Measurements from ENCODE around the gene PRKAG2.

Gene PRKAG2

DNA sequence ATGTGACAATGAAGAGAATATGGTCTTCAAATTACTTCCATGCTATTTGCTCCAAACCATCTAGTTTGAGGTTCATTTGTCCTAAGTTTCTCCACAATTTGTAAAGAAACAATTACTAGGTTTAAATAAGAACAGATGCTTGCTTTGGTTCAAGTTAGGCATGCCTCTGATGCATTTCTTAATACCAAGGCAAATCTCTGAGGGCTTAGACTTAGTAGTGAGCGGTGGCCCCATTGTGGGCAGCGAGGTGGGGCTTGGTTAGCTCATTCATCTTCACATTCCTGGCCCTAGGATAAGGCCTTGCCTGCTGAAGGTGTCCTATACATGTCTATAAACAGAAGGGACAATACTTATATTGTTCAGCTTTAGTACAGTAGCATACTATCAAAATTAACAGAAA is 304.8 kb downstream of the PRKAG2 start:
- no peaks in the 10 kb centered on the region for H3K27me3 Mint-ChIP-seq
- no peak overlapping the region for H3K4me3 Mint-ChIP-seq
- no peak for DNase-seq
- no peaks in the 10 kb centered on the region for H3K4me1 Mint-ChIP-seq
- no peak for ATAC-seq (replicated peaks)
- no peaks in the 10 kb centered on the region for H3K9me3 Mint-ChIP-seq
- no peak overlapping the region for H3K27ac Mint-ChIP-seq
- H3K36me3 Mint-ChIP-seq, result peaks cover 7 to 17% of the 10 kb centered on the region in 2 donors

DNA sequence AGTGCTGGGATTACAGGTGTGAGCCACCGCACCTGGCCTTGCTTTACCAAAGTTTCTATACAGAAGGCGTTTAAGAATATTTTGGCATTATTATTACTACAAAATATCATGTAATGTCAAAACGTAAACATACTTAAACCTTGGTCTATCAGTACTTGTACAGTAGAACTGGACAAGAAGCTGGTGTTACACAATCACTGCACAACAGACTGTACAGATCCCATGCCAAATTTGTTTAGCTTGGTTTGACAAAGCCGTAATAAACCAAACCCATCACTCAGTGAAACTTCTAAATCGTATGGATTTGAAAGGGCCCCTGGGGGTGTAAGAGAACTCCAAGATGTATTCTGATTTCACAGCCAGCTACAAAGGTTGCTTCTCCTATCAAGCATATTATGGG is 305.4 kb downstream of the PRKAG2 start:
- H3K4me3 Mint-ChIP-seq, result no peak overlapping the region
- H3K27me3 Mint-ChIP-seq, result no peaks in the 10 kb centered on the region
- H3K4me1 Mint-ChIP-seq, result no peaks in the 10 kb centered on the region
- no peak overlapping the region for H3K27ac Mint-ChIP-seq
- H3K9me3 Mint-ChIP-seq, result no peaks in the 10 kb centered on the region
- DNase-seq (no peak), ATAC-seq (replicated peaks) (no peak)
- peaks cover 7 to 17% of the 10 kb centered on the region in 2 donors for H3K36me3 Mint-ChIP-seq

DNA sequence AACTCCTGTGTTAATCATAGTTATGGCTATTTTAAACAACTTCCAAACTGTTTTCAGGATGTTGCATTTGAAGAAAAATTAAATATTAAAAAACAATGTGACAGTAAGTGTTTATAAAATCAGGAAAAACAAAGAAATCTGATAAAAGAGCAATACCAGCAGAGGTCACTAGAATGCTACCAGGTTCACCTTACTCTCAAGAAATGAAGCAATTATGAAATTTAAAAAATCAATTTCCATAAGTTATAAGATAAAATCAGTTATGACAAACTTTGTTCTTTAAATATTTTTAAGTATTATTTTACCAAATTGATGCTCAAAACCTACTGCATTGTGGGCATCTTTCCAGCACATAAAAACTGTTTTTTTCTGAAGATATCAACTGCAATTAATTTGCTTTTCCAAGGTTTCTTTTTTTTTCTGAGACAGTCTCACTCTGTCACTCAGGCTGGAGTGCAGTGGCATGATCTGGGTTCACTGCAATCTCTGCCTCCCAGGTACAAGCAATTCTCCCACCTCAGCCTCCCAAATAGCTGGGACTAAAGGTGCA is 306.5 kb downstream of the PRKAG2 start:
- no peak overlapping the region for H3K4me3 Mint-ChIP-seq
- H3K27ac Mint-ChIP-seq, result no peak overlapping the region
- peaks cover 6 to 9% of the 10 kb centered on the region in 2 donors for H3K36me3 Mint-ChIP-seq
- H3K4me1 Mint-ChIP-seq, result no peaks in the 10 kb centered on the region
- no peak for ATAC-seq (replicated peaks)
- H3K27me3 Mint-ChIP-seq, result no peaks in the 10 kb centered on the region
- no peak for DNase-seq
- no peaks in the 10 kb centered on the region for H3K9me3 Mint-ChIP-seq

DNA sequence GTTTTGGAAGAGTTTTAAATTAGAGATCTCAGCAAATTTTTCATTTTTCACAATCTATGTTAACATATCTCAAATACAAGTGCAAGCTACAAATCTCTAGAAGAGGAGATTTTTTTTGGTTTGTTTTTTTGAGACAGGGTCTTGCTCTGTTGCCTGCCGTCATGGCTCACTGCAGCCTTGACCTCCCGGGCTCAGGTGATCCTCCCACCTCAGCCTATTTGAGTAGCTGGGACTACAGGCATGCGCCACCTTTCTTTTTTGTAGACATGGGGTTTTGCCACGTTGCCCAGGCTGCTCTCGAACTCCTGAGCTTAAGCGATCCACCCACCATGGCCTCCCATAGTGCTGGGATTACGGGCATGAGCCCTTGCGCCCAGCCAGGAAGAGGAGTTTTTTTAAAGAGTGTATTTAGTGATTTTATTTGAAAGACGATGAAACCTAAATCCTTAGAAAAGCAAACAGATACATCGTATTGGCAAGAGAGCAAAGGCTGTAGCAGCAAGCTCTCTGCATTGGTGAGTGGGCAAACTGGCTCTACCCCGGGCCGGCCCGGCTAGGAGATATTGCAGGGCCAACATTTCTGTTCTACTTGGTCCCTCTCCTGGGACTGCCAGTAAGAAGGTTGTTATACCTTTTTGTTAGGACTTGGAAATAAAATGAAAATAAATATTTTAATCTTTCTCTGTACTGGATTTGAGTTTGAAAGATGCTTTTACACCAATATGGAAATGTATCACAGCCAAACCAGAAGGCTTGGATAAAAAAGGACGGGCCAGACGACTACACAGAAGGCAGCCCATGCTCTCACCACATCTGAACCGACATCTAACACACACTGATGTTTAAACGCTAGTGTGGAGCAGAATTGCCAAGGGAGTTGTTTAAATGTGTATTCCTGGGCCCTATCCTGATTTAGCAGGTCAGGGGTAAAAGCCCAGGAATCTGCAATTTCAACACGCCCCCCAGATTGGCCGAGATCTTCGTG is 307.7 kb downstream of the PRKAG2 start:
- H3K27ac Mint-ChIP-seq, result no peak overlapping the region
- ATAC-seq (replicated peaks), result no peak
- no peaks in the 10 kb centered on the region for H3K4me1 Mint-ChIP-seq
- no peak for DNase-seq
- H3K9me3 Mint-ChIP-seq, result no peaks in the 10 kb centered on the region
- H3K4me3 Mint-ChIP-seq, result no peak overlapping the region
- H3K36me3 Mint-ChIP-seq, result peaks cover 6 to 10% of the 10 kb centered on the region in 2 donors
- H3K27me3 Mint-ChIP-seq, result no peaks in the 10 kb centered on the region

DNA sequence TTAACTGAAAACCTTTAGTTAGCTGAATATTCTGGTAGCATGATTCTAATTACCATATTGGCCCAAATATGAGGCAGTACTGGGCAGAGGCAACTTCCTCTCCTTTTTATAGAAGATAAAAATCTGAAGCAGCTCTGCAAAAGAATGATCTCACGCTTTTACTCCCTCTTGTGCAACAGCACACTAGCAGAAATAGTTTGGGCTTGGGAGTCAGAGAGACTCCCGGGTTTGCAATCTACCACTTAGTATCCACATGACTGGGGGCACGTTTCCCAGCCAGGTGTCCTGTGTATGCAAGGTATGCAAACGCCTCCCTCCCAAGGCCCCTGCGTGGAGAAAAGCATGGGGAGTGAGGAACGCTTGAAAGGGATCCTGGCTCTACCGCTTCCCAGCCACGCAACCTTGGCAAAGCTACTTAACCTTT is 310.0 kb downstream of the PRKAG2 start:
- Mint-ChIP-seq H3K27me3 (no peaks in the 10 kb centered on the region), H3K4me1 (no peaks in the 10 kb centered on the region), H3K27ac (no peak overlapping the region), H3K36me3 (peaks cover 6 to 13% of the 10 kb centered on the region in 2 donors), H3K4me3 (no peak overlapping the region), H3K9me3 (no peaks in the 10 kb centered on the region)
- no peak for ATAC-seq (replicated peaks)
- DNase-seq, result no peak

DNA sequence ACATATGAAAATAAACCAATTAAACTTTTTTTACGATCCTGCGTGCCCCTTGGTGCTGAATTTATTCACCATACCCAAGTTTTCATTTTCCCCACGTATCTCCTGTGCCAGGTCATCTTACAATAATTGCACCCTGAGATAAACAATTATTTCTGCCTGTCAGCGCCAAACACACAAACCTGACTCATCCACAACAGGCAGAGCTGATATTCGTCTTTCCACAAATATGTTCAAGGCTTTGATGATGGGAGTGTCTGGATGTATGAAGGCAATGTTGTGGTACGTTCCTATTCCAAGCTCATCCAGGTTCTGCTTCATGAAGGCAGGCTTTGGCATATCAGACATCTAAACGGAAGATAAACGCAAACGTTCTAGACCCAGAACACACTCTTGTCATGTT is 311.4 kb downstream of the PRKAG2 start:
- DNase-seq, result no peak
- Mint-ChIP-seq H3K36me3 (peaks cover 8 to 20% of the 10 kb centered on the region in 2 donors), H3K9me3 (no peaks in the 10 kb centered on the region), H3K4me1 (no peaks in the 10 kb centered on the region), H3K27me3 (no peaks in the 10 kb centered on the region), H3K4me3 (no peak overlapping the region), H3K27ac (no peak overlapping the region)
- no peak for ATAC-seq (replicated peaks)

DNA sequence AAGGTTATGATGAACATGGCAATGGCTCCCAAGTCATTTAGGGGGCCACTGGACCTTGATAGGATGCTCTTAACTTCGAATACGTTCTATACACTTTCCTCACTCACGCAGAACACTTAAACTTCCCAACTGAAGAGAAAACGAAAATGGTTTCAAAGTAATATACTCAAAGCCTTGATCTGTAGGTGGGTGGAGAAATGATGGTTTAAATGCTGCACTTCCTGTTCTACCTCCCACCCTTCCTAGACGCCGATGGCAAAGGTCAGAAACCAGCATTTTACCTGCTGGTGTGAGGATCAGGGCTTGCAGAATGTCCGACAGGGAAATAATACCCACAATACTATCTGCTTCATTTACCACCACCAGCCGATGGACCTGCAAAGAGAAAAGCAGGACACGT is 316.7 kb downstream of the PRKAG2 start:
- Mint-ChIP-seq H3K27ac (no peak overlapping the region), H3K36me3 (peaks cover 12 to 35% of the 10 kb centered on the region in 2 donors), H3K27me3 (no peaks in the 10 kb centered on the region), H3K4me3 (no peak overlapping the region), H3K9me3 (no peaks in the 10 kb centered on the region), H3K4me1 (no peaks in the 10 kb centered on the region)
- DNase-seq (no peak), ATAC-seq (replicated peaks) (no peak)

DNA sequence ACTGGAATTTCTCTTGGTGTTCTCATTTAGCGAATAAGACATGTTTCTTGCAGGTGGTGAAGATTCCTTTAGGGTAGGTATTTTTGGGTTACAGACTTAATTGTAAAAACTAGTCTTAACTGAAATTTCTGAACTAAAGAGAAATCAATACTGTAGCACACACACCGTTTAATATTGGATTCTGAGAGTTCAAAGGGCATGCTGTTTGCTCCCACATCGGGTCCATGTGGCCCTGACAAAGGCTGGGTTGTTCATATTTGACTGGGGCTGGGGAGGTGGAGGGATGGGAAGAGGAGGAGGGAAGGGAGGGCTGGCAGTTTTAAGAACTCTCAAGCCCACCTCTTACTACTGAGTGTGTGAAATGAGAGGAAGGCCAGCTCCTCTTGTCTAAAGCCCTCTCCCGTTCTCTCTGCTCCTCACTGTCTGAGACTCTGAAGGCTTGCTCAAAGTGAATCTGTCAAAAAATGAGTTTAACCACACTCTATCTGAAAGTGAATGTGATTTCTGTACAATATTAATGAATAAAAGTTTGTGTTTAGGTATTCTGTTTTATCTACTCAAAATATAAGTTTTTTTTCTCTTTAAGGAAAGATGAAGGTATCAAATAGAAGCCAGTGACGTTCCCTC is 317.2 kb downstream of the PRKAG2 start:
- H3K27me3 Mint-ChIP-seq, result no peaks in the 10 kb centered on the region
- no peaks in the 10 kb centered on the region for H3K9me3 Mint-ChIP-seq
- H3K4me1 Mint-ChIP-seq, result no peaks in the 10 kb centered on the region
- ATAC-seq (replicated peaks), result no peak
- no peak overlapping the region for H3K4me3 Mint-ChIP-seq
- H3K36me3 Mint-ChIP-seq, result peaks cover 12 to 35% of the 10 kb centered on the region in 2 donors
- no peak overlapping the region for H3K27ac Mint-ChIP-seq
- no peak for DNase-seq

DNA sequence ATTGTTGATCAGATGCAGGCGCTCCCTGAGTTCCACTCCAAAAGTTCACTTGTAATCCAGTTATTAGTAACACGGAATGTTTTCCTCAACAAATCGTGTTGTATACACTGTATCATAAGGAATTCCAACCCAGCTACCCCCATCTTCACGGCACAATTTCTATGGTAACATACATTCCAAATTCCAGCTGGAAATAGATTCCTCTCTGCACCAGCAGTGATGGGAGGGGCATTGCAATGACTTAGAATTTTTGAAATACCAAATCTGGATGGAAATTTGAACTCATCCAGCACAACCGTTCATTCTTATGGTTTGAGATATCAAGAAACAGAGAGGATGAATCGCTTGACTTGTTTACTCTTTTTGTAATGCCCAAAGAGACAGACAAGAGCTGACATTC is 318.3 kb downstream of the PRKAG2 start:
- Mint-ChIP-seq H3K27ac (no peak overlapping the region), H3K9me3 (no peaks in the 10 kb centered on the region), H3K36me3 (peaks cover 10 to 29% of the 10 kb centered on the region in 2 donors), H3K4me3 (no peak overlapping the region), H3K4me1 (no peaks in the 10 kb centered on the region), H3K27me3 (no peaks in the 10 kb centered on the region)
- no peak for ATAC-seq (replicated peaks)
- DNase-seq, result no peak

DNA sequence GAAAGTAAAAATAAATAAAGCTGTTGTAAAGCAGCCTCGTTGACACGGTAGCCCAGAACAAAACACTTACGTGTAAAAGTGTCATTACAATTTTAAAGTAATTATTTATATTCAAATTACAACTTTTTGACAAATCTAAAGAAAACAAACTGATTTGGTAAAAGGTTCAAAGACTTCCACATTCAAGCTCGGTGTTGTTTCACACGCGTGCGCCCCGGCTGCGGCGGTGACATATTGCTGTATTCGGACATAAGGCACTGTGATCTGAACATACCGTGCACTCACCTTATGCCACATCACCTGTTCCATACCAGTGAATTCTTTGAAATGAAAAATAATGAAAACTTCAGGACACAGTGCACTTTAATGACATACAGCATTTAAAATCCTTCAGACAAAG is 320.3 kb downstream of the PRKAG2 start:
- peaks cover 10 to 25% of the 10 kb centered on the region in 2 donors for H3K36me3 Mint-ChIP-seq
- no peak for ATAC-seq (replicated peaks)

DNA sequence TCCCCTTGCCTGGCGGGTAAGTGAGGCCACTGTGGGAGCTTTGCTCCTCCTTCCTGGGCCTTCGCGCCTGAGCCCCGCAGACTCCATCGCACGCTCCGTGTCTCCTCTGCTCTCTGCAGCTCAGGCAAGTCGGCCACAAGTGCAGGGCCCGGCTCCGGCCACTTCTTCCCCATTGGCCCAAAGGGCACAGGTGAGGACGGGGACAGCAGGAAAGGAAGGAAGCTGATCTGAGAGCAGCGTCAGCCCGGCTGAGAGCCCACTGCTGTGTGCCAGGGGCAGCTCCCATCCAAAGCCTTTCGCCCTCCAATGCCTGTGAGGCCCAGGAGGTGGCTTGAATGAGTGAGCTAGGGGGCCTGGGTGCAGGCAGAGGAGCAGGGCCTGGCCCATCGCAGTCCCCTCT is 323.6 kb downstream of the PRKAG2 start:
- H3K4me3 Mint-ChIP-seq, result no peak overlapping the region
- peaks cover 0 to under 1% of the 10 kb centered on the region in 2 donors for H3K27me3 Mint-ChIP-seq
- peaks cover 4 to 11% of the 10 kb centered on the region in 2 donors for H3K36me3 Mint-ChIP-seq
- ATAC-seq (replicated peaks) (no peak), DNase-seq (no peak)
- no peaks in the 10 kb centered on the region for H3K4me1 Mint-ChIP-seq
- no peaks in the 10 kb centered on the region for H3K9me3 Mint-ChIP-seq
- no peak overlapping the region for H3K27ac Mint-ChIP-seq

More for the DNA sequence above, 320.3 kb downstream of the PRKAG2 start:
- no peak for DNase-seq
- Mint-ChIP-seq H3K9me3 (no peaks in the 10 kb centered on the region), H3K4me1 (no peaks in the 10 kb centered on the region), H3K27me3 (no peaks in the 10 kb centered on the region), H3K4me3 (no peak overlapping the region), H3K27ac (no peak overlapping the region)

DNA sequence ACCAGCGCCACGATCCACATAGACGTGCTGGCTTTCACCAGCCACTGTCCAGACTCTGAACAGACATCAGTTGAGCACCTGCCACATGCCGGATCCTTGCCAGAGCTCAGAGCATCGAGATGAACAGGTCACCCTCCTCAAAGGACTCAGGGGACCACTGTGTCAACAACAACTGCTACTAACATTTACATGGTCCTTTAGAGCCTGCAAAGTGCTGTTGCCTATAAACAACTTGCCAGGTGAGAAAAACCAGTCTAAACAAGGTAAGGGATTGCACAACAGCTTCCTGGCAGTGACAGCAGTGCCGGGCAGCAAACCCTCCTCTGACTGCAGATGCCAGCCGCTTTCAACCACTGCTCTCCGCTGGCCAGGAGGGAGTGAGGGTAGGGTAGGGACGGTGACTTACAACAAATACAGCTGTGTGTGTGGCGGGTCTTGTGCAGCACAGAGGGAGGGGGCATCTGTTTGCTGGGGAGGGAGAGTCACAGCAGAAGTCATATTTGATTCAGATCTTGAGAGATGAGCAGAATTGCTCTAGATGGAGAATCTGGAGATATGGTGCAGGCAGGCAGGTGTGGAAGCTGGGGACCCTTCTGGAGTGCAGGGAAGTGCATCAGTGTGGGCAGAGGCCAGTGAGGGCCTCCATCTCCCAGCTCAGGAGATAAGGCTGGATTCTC is 324.4 kb downstream of the PRKAG2 start:
- no peak overlapping the region for H3K4me3 Mint-ChIP-seq
- H3K9me3 Mint-ChIP-seq, result no peaks in the 10 kb centered on the region
- DNase-seq, result no peak
- ATAC-seq (replicated peaks), result no peak
- peaks cover 4 to 11% of the 10 kb centered on the region in 2 donors for H3K36me3 Mint-ChIP-seq
- H3K4me1 Mint-ChIP-seq, result no peaks in the 10 kb centered on the region
- peaks cover 0 to 7% of the 10 kb centered on the region in 2 donors for H3K27me3 Mint-ChIP-seq
- no peak overlapping the region for H3K27ac Mint-ChIP-seq

DNA sequence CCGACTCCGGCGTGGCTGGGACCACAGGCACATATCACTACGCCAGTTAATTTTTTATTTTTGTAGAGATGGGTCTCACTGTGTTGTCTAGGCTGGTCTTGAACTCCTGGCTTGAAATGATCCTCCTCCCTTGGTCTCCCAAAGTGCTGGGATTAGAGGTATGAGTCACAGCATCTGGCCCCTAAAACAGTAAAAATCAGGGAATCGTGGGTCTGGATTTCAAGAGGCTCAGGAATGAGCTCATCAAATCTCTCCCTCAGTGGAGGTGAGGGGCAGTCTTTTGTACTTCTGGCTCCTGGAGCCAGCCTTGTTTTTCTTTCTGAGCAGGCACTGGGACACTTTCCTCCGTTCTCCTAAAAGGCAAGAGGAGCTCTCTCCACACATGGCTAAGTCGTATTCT is 325.1 kb downstream of the PRKAG2 start:
- Mint-ChIP-seq H3K27ac (no peak overlapping the region), H3K4me1 (no peaks in the 10 kb centered on the region), H3K36me3 (peaks cover 4 to 7% of the 10 kb centered on the region in 2 donors), H3K27me3 (peaks cover 0 to 11% of the 10 kb centered on the region in 2 donors), H3K9me3 (no peaks in the 10 kb centered on the region), H3K4me3 (no peak overlapping the region)
- no peak for DNase-seq
- ATAC-seq (replicated peaks), result no peak

DNA sequence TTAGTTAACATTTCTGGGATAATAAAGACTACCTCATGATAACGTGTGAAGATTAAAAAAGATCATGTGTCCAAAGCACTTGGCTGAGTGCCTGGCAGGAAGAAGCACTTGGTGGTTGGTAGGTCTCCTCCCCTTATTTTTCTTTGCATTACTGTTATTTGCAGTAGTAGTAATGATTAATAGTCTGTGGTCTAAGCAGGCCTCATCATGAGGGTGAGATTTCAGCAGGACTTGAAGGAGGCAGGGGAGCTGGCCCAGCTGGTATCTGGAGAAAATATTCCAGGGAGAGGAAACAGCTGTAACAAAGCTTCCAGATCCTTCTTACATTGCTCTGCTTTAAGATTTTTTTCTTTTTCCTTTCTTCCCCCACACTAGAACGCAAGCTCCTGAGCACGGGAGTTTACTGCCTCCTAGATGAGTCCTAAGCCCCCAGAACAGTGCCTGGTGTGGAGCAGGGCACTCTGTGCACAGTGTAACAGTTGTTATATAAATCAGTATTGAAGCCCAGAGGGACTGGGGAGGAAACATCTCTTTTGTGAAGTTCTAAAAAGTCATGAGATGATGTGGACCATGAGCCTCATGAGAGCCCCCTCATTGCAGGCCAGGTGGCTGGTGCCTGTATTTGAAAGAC is 326.1 kb downstream of the PRKAG2 start:
- Mint-ChIP-seq H3K27me3 (peaks cover 9 to 18% of the 10 kb centered on the region in 2 donors), H3K36me3 (no peaks in the 10 kb centered on the region), H3K9me3 (no peaks in the 10 kb centered on the region), H3K27ac (no peak overlapping the region), H3K4me1 (no peaks in the 10 kb centered on the region), H3K4me3 (no peak overlapping the region)
- ATAC-seq (replicated peaks) (no peak), DNase-seq (no peak)

Measured in stimulated activated naive B cell treated with anti-CD40 and anti-IgM and Interleukin-4, amounts not matched to agents 10 μg/mL and 1 μg/mL and 100 μg/mL, for 72 hours (primary cell).